Heart left ventricle (tissue), 16 donors: ENCODE data around the gene KATNAL1. TPM values are rescaled to one million over a fixed set of nuclear protein-coding genes. Genes with fewer than 3 reads are reported as not detected.
"Not testable (repeated sequence)": the region's sequence is repeated elsewhere in the genome, so short reads cannot be mapped to it uniquely, and the experiment has no call there.

Experiments used
- ATAC-seq, 4 donors: fragments of 200-7000 bp; cut with Tn5 transposase; one replicate each; pipeline ENCODE4 v1.9.1; 2020 to 2022; ENCODE audit warnings: moderate library complexity in 4 of 4, mild to moderate bottlenecking in 3 of 4, moderate number of reproducible peaks in 1 of 4
- DNase-seq, 5 donors: peaks; one replicate each; pipeline ENCODE4 v3.0.0-alpha.2; 2020
- H3K27ac ChIP-seq, 12 donors: fragments of 200-600 bp; sonication (generic) in 4 of 12; one replicate each; pipeline versions ENCODE4 v1.5.0 to v1.8.0; 2016 to 2022; ENCODE audit warnings: mild to moderate bottlenecking in 2 of 12
- H3K27me3 ChIP-seq, 9 donors: fragments of 200-600 bp; sonication (generic) in 2 of 9; one replicate each; pipeline versions ENCODE4 v1.5.1 to v1.8.0; 2016 to 2022; ENCODE audit warnings: mild to moderate bottlenecking in 3 of 9
- H3K36me3 ChIP-seq, 9 donors: fragments of 200-600 bp; sonication (generic) in 2 of 9; one replicate each; pipeline versions ENCODE4 v1.5.0 to v1.8.0; 2018 to 2022; ENCODE audit warnings: mild to moderate bottlenecking in 2 of 9
- H3K4me1 ChIP-seq, 12 donors: fragments of 200-600 bp; sonication (generic) in 4 of 12; one replicate each; pipeline versions ENCODE4 v1.5.0 to v1.8.0; 2016 to 2022; ENCODE audit warnings: mild to moderate bottlenecking in 3 of 12
- H3K4me3 ChIP-seq, 12 donors: fragments of 200-600 bp; sonication (generic) in 4 of 12; one replicate each; pipeline versions ENCODE4 v1.5.0 to v1.8.0; 2017 to 2022; ENCODE audit warnings: mild to moderate bottlenecking in 9 of 12, moderate library complexity in 4 of 12
- H3K9me3 ChIP-seq, 12 donors: fragments of 200-600 bp; sonication (generic) in 4 of 12; one replicate each; pipeline versions ENCODE4 v1.5.0 to v1.8.0; 2016 to 2022; ENCODE audit warnings: mild to moderate bottlenecking in 1 of 12
- CTCF ChIP-seq, 12 donors: fragments of 200-600 bp; sonication (generic) in 4 of 12; IDR thresholded peaks; one replicate each; pipeline versions ENCODE4 v1.5.0 to v1.8.0; 2018 to 2022; ENCODE audit warnings: antibody characterized with exemption in 12 of 12, mild to moderate bottlenecking in 5 of 12
- POLR2A ChIP-seq, 2 donors: fragments of 450-650 bp; IDR thresholded peaks; one replicate each; pipeline ENCODE4 v1.6.1; 2017; ENCODE audit warnings: antibody characterized with exemption in 2 of 2, mild to moderate bottlenecking in 2 of 2, moderate library complexity in 2 of 2
- WGBS, 4 donors: extraction: QIAGEN DNeasy Blood & Tissue Kit in 2 of 4; methylation state at CpG; one replicate each; pipeline versions ENCODE4 v1.1.5 to v1.1.7; 2013 to 2018; 5-methylcytosine and 5-hydroxymethylcytosine counted together
- intact Hi-C, 10 donors: fragments of 100-400 bp; cut with DNase I; formaldehyde crosslinking; loops; one replicate each; pipeline versions ENCODE4 v1.11.1 to v1.14.2; 2022
- polyA plus RNA-seq, 2 donors: library from polyadenylated mRNA; stranded (reverse); fragments of 200-250 nt; gene quantifications; one replicate each; pipeline ENCODE4 v1.2.3, GENCODE V29; 2013
- total RNA-seq, 9 donors: library from RNA; depleted of rRNA in 2 of 9; stranded (reverse); fragments of >200 nt in 2 of 9; fragmentation: NEBNext Ultra II Directional in 3 of 9; extraction: Animal tissue kit (Norgen Biotek cat#: 25700) in 3 of 9; gene quantifications; one replicate each; pipeline versions ENCODE4 v1.1.0 to v1.2.4, GENCODE V29; 2016 to 2023
- donor health status: ischemic (EF 13 %, LVEDD 7.1; RV severe dilation, severe dysfunction).
- donor health status: healthy with polysubstance abuse.
- donor health status: DM: no; HTN: yes; CAD: no.
- donor health status: DM: no; HTN: no; CAD: no.
- donor health status: ischemic (EF 25% LVEDD 6.9; RV normal size, moderate dysfunction).
- donor health status: ischemic (EF 25% LVEDD 5.7; RV mildly dilated, moderate dysfunction).
- donor health status: healthy.
- donor health status: DM: yes; HTN: yes; CAD: no.
- donor health status: ischemic (EF 35%, LVEDD 5.7; RV mildly dilated, moderate dysfunction).
- donor health status: nonischemic (EF 11% LVEDD 7.7; RV severe dilation, severe dysfunction).
- donor health status: DM: yes; HTN: yes; CAD: no.
- donor health status: PGD.
- donor health status: ischemic (EF 29% LVEDD 5.4; RV normal size, mild dysfunction).
- donor health status: nonischemic (EF 23%, LVEDD 6.1; RV moderate dilation, normal function).

KATNAL1 gene
- total and polyA plus RNA-seq, 11 donors, result 4.6 to 55.3 (median 49.6) TPM

- peaks cover 0 to 35% (median 10%) of the 10 kb centered on the region in 12 donors for H3K4me1 ChIP-seq
- no peak overlapping the region for H3K27ac ChIP-seq
- no peak for TF ChIP-seq POLR2A (IDR thresholded peaks at IDR 0.05)
- no peak for TF ChIP-seq CTCF (IDR thresholded peaks at IDR 0.05)
- H3K4me3 ChIP-seq, result no peak overlapping the region
- DNase-seq, result no peak
- no peak for ATAC-seq
- no peaks in the 10 kb centered on the region for H3K9me3 ChIP-seq
- no peaks in the 10 kb centered on the region for H3K27me3 ChIP-seq
- intact Hi-C loops, result no loop called here
- no peaks in the 10 kb centered on the region for H3K36me3 ChIP-seq
These were observed 15.0 kb downstream of the KATNAL1 start for GRCh38 chr13:30292325-30292724.

GRCh38 chr13:30290812-30291436 is 16.4 kb downstream of the KATNAL1 start:
- Histone ChIP-seq H3K9me3 (no peaks in the 10 kb centered on the region), H3K4me1 (peaks cover 0 to 35% (median 11%) of the 10 kb centered on the region in 12 donors), H3K4me3 (no peak overlapping the region), H3K36me3 (no peaks in the 10 kb centered on the region), H3K27me3 (no peaks in the 10 kb centered on the region), H3K27ac (no peak overlapping the region)
- DNase-seq (no peak), ATAC-seq (no peak)
- WGBS, 4 donors, result 82 to 96% (median 89%) methylated on average over 4 of the region's 4 CpGs
- no peak for TF ChIP-seq POLR2A (IDR thresholded peaks at IDR 0.05)
- intact Hi-C loops, result no loop called here

GRCh38 chr13:30289533-30289932 is 17.8 kb downstream of the KATNAL1 start:
- no peak for DNase-seq
- Histone ChIP-seq H3K36me3 (no peaks in the 10 kb centered on the region), H3K9me3 (no peaks in the 10 kb centered on the region), H3K27me3 (no peaks in the 10 kb centered on the region), H3K27ac (no peak overlapping the region), H3K4me3 (no peak overlapping the region), H3K4me1 (peaks cover 0 to 35% (median 11%) of the 10 kb centered on the region in 12 donors)
- TF ChIP-seq CTCF (IDR thresholded peaks at IDR 0.05) (no peak), POLR2A (IDR thresholded peaks at IDR 0.05) (no peak)
- intact Hi-C loops, result no loop called here
- ATAC-seq, result no peak

- H3K9me3 ChIP-seq, ATAC-seq, H3K27ac ChIP-seq, H3K4me3 ChIP-seq, H3K27me3 ChIP-seq, intact Hi-C loops, DNase-seq: not testable (repeated sequence)
- Histone ChIP-seq H3K4me1 (peaks cover 0 to 24% (median 11%) of the 10 kb centered on the region in 12 donors), H3K36me3 (peaks cover 0 to 18% (median 13%) of the 10 kb centered on the region in 9 donors)
- 83 to 97% (median 93%) methylated on average over 2 of the region's 2 CpGs for WGBS, 4 donors
These were observed 21.3 kb downstream of the KATNAL1 start for GRCh38 chr13:30286059-30286458.

GRCh38 chr13:30276178-30276577 is 31.2 kb downstream of the KATNAL1 start:
- Histone ChIP-seq H3K4me3 (no peak overlapping the region), H3K4me1 (peaks cover 0 to 9% (median 0%) of the 10 kb centered on the region in 12 donors), H3K27me3 (no peaks in the 10 kb centered on the region), H3K9me3 (no peaks in the 10 kb centered on the region), H3K27ac (no peak overlapping the region), H3K36me3 (peaks cover 0 to 40% (median 13%) of the 10 kb centered on the region in 9 donors)
- ATAC-seq, result no peak
- TF ChIP-seq POLR2A (IDR thresholded peaks at IDR 0.05) (no peak), CTCF (IDR thresholded peaks at IDR 0.05) (no peak)
- DNase-seq, result no peak
- intact Hi-C loops, result no loop called here
- WGBS, 4 donors, result 90 to 98% (median 95%) methylated on average over 1 of the region's 1 CpG
